ENCODE measurements around the gene ACSL3.

DNA sequence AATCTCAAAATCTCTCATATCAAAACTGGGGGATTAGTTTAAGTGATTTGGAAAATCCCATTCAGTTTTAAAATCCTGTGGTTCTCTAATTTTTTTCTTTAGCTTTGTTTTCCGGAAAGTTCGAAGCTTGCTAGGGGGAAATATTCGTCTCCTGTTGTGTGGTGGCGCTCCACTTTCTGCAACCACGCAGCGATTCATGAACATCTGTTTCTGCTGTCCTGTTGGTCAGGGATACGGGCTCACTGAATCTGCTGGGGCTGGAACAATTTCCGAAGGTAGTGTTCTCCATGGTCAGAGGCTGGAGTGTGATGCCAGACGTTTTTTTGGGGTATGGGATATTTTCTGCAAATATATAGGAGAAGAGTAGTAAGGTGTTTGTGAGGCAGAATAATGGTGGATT lies 66.1 kb downstream of the ACSL3 start:
- no peak for TF ChIP-seq EZH2 (IDR thresholded peaks at IDR 0.05; ENCODE audit: insufficient read depth, poor library complexity, severe bottlenecking)
- no peak for TF ChIP-seq EZH2phosphoT487 (IDR thresholded peaks at IDR 0.05; ENCODE audit: insufficient read depth, low read depth)

Data from GM23248 (cell line).